Right lung (tissue), 5 donors: ENCODE data around the gene FN3KRP. TPM values are rescaled to one million over a fixed set of nuclear protein-coding genes. Genes with fewer than 3 reads are reported as not detected.

Experiments used
- DNase-seq, 2 donors: peaks; one replicate each; pipeline ENCODE4 v3.0.0-alpha.2; 2013
- polyA plus RNA-seq, 5 donors: library from polyadenylated mRNA; unstranded; fragments of 120-200 nt; gene quantifications; one replicate each; pipeline versions ENCODE4 v1.2.1 to v1.2.3, GENCODE V29; 2013; ENCODE audit warnings: inconsistent platforms in 1 of 5, low replicate concordance in 1 of 5; ENCODE audit not compliant: insufficient read length in 5 of 5, insufficient read depth in 1 of 5

The FN3KRP gene
- polyA plus RNA-seq, 5 donors, result 41.8 to 56.7 (median 53.0) TPM

- no peak for DNase-seq
Observed at GRCh38 chr17:82704886-82705285, 11.6 kb upstream of the FN3KRP start.

- DNase-seq, result no peak
Observed at GRCh38 chr17:82705756-82706155, 10.8 kb upstream of the FN3KRP start.

- no peak for DNase-seq
Observed at GRCh38 chr17:82709024-82709675, 7.4 kb upstream of the FN3KRP start.

- no peak for DNase-seq
Observed at GRCh38 chr17:82709676-82710498, 6.6 kb upstream of the FN3KRP start.

- no peak for DNase-seq
Observed at GRCh38 chr17:82710499-82711232, 5.8 kb upstream of the FN3KRP start.

- no peak for DNase-seq
Observed at GRCh38 chr17:82713071-82713723, 3.3 kb upstream of the FN3KRP start.

- DNase-seq, result no peak
Observed at GRCh38 chr17:82718986-82719685, 2.6 kb downstream of the FN3KRP start.

- no peak for DNase-seq
Observed at GRCh38 chr17:82720204-82720603, 3.7 kb downstream of the FN3KRP start.

GRCh38 chr17:82722341-82723013, 6.0 kb downstream of the FN3KRP start:
- DNase-seq, result no peak

- no peak for DNase-seq
Observed at GRCh38 chr17:82723169-82723807, 6.8 kb downstream of the FN3KRP start.

GRCh38 chr17:82726427-82726826, 9.9 kb downstream of the FN3KRP start:
- no peak for DNase-seq

- no peak for DNase-seq
Observed at GRCh38 chr17:82729479-82730260, 13.2 kb downstream of the FN3KRP start.

GRCh38 chr17:82732118-82732743, 15.7 kb downstream of the FN3KRP start:
- no peak for DNase-seq

- DNase-seq, result peak; percentile 50 to 65
Observed at GRCh38 chr17:82734987-82735866, 18.7 kb downstream of the FN3KRP start, which contains the start of gene FN3K. Gene FN3K (plus strand): TSS chr17:82735615. CDS start chr17:82735637, 22 bp downstream.

- no peak for DNase-seq
Observed at GRCh38 chr17:82736511-82737185, 20.1 kb downstream of the FN3KRP start.

- no peak for DNase-seq
Observed at GRCh38 chr17:82737967-82738877, 21.7 kb downstream of the FN3KRP start.
